GM19467 (cell line): ENCODE results near the gene HHATL.

Experiments used
- ATAC-seq: cut with Tn5 transposase; IDR thresholded peaks from one replicate; pipeline ENCODE4 v1.9.1; 2021; ENCODE audit warnings: mild to moderate bottlenecking, moderate library complexity; ENCODE audit not compliant: unreplicated experiment

Gene HHATL

GRCh38 chr3:42713747-42714146 lies 11.1 kb upstream of the HHATL start:
- ATAC-seq = no peak

GRCh38 chr3:42712688-42713372 lies 10.2 kb upstream of the HHATL start:
- ATAC-seq = no peak

- ATAC-seq = no peak
Measured at GRCh38 chr3:42712344-42712648, 9.7 kb upstream of the HHATL start.

GRCh38 chr3:42711491-42712343 lies 9.1 kb upstream of the HHATL start:
- no peak for ATAC-seq

- no peak for ATAC-seq
Measured at GRCh38 chr3:42710323-42711021, 7.9 kb upstream of the HHATL start.

GRCh38 chr3:42709621-42710020 lies 7.0 kb upstream of the HHATL start:
- no peak for ATAC-seq

GRCh38 chr3:42708611-42709151 lies 6.1 kb upstream of the HHATL start:
- ATAC-seq = no peak

GRCh38 chr3:42707620-42708355 lies 5.2 kb upstream of the HHATL start:
- ATAC-seq = no peak

GRCh38 chr3:42706721-42707619 lies 4.4 kb upstream of the HHATL start:
- no peak for ATAC-seq

GRCh38 chr3:42705962-42706585 lies 3.5 kb upstream of the HHATL start:
- no peak for ATAC-seq

GRCh38 chr3:42705058-42705767 lies 2.6 kb upstream of the HHATL start:
- ATAC-seq = no peak

GRCh38 chr3:42704136-42704841 lies 1.7 kb upstream of the HHATL start:
- no peak for ATAC-seq

GRCh38 chr3:42703695-42704025 lies 1.1 kb upstream of the HHATL start:
- no peak for ATAC-seq

- no peak for ATAC-seq
Measured at GRCh38 chr3:42702982-42703694, 540 bp upstream of the HHATL start.

GRCh38 chr3:42701371-42702065 lies 1.1 kb downstream of the HHATL start:
- ATAC-seq = peak; percentile 57

- ATAC-seq = no peak
Measured at GRCh38 chr3:42700366-42701288, 2.0 kb downstream of the HHATL start.
